ENCODE data around the gene ZBTB11.

DNA sequence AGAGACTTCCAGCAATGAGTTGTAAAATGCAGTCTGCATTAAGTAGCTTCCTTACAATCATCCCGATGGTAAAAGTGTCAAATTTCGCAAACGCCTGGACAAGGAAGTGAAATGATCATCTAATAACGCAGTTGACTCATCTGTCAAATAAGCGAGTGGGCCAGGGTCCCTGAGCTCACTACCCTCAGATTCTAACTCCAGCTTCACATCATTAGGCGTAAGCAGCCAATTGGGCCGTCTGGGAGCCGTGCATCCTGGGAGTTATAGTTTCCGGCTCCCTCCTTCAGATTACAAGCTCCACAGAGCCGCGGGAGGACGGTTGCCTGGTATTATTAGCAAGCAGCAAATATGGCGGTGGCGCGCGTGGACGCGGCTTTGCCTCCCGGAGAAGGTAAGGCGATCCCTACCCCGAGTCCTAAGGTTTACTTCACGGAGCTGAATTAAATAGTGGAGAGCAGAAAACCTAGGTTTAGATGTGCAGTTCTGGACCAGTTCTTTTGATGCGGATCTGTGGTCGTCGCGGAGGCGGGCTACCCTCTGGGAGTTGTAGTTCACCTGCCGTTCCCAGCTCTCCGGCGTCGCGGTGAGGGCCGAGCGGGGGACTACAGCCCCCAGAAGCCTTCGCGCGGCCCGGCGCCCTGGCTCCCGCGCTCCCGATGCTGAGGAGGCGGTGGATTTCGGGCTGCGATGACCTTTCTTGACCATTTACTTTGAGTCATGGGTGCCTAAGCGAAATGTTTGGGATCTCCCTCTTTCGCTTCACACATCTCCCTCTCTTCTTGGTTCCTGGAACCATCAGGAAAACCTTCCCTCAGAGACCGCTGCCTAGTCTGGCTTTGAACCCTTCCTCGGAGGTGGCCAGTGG lies 47.6 kb upstream of the ZBTB11 start, which contains the start of gene CEP97:
- TF ChIP-seq CTCF (IDR thresholded peaks at IDR 0.05; ENCODE audit: insufficient read depth, low read length), result no peak
- no peak; the same call in 1 of the 2 replicates for TF ChIP-seq POLR2AphosphoS5 (IDR thresholded peaks at IDR 0.05; ENCODE audit: low read depth)
- TF ChIP-seq REST (IDR thresholded peaks at IDR 0.05; ENCODE audit: insufficient replicate concordance, low read depth), result no peak
